ENCODE data around the gene C11orf52. TPM values are rescaled to one million over a fixed set of nuclear protein-coding genes. Genes with fewer than 3 reads are reported as not detected.

C11orf52 gene
- total and polyA plus RNA-seq, 2 of the 13 experiments (the other 11 are each of a cell fraction or from before 2014, with no cell fraction given) = 7.4 to 11.0 TPM

DNA sequence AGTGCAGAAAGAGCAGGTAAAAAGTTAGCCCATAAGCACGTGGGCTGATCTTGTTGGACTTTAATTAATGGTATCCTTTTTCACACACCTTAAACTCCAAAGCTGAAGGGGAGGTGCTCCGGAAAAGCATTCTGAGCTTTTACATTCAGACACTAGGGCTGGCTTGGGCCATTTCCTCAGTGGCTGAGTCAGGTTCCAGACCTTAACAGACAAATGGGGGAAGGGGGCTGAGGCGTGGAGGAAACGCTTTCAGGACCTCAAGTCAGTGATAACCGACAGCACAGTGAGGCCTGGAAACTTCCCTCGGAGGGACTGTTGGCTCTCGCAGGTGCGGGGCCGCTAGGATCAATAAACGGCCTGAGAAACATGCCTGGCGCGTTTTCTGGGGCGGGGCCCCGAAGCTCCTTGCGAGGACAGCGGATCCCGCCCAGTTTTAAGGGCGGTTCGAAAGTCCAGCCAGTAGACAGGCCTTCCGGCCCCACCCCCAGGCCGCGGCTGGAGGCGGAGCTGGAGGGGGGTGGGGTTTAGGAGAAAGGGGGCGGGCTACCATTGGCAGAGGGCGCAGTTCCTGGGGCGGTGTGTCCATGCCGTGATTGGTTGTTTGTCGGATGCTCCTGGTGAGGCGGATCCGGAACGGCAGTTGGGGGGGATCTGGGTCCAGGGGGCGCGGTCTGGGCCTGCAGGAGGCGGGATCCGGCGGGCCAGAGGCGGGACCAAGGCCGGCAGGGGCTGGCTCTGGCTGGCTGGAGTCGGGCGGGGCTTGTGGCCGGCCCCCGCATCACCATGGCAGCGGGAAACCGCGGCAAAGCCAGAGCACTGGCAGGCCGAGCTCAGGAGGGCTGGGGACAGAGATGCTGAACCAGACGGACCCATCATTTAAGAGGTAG is 8.0 kb downstream of the C11orf52 start (continued):
- TF ChIP-seq, protein P1, sequence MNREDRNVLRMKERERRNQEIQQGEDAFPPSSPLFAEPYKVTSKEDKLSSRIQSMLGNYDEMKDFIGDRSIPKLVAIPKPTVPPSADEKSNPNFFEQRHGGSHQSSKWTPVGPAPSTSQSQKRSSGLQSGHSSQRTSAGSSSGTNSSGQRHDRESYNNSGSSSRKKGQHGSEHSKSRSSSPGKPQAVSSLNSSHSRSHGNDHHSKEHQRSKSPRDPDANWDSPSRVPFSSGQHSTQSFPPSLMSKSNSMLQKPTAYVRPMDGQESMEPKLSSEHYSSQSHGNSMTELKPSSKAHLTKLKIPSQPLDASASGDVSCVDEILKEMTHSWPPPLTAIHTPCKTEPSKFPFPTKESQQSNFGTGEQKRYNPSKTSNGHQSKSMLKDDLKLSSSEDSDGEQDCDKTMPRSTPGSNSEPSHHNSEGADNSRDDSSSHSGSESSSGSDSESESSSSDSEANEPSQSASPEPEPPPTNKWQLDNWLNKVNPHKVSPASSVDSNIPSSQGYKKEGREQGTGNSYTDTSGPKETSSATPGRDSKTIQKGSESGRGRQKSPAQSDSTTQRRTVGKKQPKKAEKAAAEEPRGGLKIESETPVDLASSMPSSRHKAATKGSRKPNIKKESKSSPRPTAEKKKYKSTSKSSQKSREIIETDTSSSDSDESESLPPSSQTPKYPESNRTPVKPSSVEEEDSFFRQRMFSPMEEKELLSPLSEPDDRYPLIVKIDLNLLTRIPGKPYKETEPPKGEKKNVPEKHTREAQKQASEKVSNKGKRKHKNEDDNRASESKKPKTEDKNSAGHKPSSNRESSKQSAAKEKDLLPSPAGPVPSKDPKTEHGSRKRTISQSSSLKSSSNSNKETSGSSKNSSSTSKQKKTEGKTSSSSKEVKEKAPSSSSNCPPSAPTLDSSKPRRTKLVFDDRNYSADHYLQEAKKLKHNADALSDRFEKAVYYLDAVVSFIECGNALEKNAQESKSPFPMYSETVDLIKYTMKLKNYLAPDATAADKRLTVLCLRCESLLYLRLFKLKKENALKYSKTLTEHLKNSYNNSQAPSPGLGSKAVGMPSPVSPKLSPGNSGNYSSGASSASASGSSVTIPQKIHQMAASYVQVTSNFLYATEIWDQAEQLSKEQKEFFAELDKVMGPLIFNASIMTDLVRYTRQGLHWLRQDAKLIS (CRISPR knock-in tag; IDR thresholded peaks at IDR 0.05) = no peak
- TF ChIP-seq, protein P2, sequence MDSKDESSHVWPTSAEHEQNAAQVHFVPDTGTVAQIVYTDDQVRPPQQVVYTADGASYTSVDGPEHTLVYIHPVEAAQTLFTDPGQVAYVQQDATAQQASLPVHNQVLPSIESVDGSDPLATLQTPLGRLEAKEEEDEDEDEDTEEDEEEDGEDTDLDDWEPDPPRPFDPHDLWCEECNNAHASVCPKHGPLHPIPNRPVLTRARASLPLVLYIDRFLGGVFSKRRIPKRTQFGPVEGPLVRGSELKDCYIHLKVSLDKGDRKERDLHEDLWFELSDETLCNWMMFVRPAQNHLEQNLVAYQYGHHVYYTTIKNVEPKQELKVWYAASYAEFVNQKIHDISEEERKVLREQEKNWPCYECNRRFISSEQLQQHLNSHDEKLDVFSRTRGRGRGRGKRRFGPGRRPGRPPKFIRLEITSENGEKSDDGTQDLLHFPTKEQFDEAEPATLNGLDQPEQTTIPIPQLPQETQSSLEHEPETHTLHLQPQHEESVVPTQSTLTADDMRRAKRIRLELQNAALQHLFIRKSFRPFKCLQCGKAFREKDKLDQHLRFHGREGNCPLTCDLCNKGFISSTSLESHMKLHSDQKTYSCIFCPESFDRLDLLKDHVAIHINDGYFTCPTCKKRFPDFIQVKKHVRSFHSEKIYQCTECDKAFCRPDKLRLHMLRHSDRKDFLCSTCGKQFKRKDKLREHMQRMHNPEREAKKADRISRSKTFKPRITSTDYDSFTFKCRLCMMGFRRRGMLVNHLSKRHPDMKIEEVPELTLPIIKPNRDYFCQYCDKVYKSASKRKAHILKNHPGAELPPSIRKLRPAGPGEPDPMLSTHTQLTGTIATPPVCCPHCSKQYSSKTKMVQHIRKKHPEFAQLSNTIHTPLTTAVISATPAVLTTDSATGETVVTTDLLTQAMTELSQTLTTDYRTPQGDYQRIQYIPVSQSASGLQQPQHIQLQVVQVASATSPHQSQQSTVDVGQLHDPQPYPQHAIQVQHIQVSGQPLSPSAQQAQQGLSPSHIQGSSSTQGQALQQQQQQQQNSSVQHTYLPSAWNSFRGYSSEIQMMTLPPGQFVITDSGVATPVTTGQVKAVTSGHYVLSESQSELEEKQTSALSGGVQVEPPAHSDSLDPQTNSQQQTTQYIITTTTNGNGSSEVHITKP (CRISPR knock-in tag; IDR thresholded peaks at IDR 0.05; ENCODE audit: low read depth) = 0 out of 2 replicates have a peak, but pooled peaks have one; percentile 18
- TF ChIP-seq ZNF563 (CRISPR knock-in tag; IDR thresholded peaks at IDR 0.05) = peak; percentile 63; the same call in 1 of the 2 replicates
- no peak for TF ChIP-seq TCF7 (IDR thresholded peaks at IDR 0.05; ENCODE audit: low read depth)
- no peak for TF ChIP-seq ZNF251 (CRISPR knock-in tag; IDR thresholded peaks at IDR 0.05)
- TF ChIP-seq FOXJ3 (CRISPR knock-in tag; IDR thresholded peaks at IDR 0.05; ENCODE audit: borderline replicate concordance) = no peak
- TF ChIP-seq CC2D1A (CRISPR knock-in tag; IDR thresholded peaks at IDR 0.05) = no peak
- TF ChIP-seq FLYWCH1 (CRISPR knock-in tag; IDR thresholded peaks at IDR 0.05) = no peak
- TF ChIP-seq ZNF83 (CRISPR knock-in tag; IDR thresholded peaks at IDR 0.05; ENCODE audit: borderline replicate concordance) = no peak
- TF ChIP-seq SNRNP70 (IDR thresholded peaks at IDR 0.05; ENCODE audit: low read depth, low read length) = no peak
- TF ChIP-seq, protein P3, sequence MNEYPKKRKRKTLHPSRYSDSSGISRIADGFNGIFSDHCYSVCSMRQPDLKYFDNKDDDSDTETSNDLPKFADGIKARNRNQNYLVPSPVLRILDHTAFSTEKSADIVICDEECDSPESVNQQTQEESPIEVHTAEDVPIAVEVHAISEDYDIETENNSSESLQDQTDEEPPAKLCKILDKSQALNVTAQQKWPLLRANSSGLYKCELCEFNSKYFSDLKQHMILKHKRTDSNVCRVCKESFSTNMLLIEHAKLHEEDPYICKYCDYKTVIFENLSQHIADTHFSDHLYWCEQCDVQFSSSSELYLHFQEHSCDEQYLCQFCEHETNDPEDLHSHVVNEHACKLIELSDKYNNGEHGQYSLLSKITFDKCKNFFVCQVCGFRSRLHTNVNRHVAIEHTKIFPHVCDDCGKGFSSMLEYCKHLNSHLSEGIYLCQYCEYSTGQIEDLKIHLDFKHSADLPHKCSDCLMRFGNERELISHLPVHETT (CRISPR knock-in tag; conservative IDR thresholded peaks at IDR 0.05) = 0 out of 2 replicates have a peak, but pooled peaks have one; percentile 21
- TF ChIP-seq ZNF598 (CRISPR knock-in tag; IDR thresholded peaks at IDR 0.05; ENCODE audit: borderline replicate concordance) = peak; percentile 55; the same call in 1 of the 2 replicates
- TF ChIP-seq SRF (IDR thresholded peaks at IDR 0.05; ENCODE audit: low read depth, low read length) = no peak
- TF ChIP-seq PHF20 (CRISPR knock-in tag; IDR thresholded peaks at IDR 0.05) = peak; percentile 77
- TF ChIP-seq, protein P4, sequence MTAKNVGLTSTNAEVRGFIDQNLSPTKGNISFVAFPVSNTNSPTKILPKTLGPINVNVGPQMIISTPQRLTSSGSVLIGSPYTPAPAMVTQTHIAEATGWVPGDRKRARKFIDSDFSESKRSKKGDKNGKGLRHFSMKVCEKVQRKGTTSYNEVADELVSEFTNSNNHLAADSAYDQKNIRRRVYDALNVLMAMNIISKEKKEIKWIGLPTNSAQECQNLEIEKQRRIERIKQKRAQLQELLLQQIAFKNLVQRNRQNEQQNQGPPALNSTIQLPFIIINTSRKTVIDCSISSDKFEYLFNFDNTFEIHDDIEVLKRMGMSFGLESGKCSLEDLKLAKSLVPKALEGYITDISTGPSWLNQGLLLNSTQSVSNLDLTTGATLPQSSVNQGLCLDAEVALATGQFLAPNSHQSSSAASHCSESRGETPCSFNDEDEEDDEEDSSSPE (CRISPR knock-in tag; IDR thresholded peaks at IDR 0.05) = peak; percentile 87
- TF ChIP-seq KDM4B (CRISPR knock-in tag; IDR thresholded peaks at IDR 0.05) = no peak
- TF ChIP-seq NFIC (IDR thresholded peaks at IDR 0.05; ENCODE audit: low read length) = no peak
- TF ChIP-seq CBX5 (CRISPR knock-in tag; IDR thresholded peaks at IDR 0.05; ENCODE audit: borderline replicate concordance) = no peak
- peak; percentile 15; the same call in 1 of the 2 replicates for TF ChIP-seq BHLHE40 (IDR thresholded peaks at IDR 0.05; ENCODE audit: low read length)
